GM12874 (cell line): Measurements from ENCODE around the gene FBXW11.

Experiments used
- CTCF ChIP-seq: IDR thresholded peaks from 2 replicates; pipeline ENCODE4 v1.5.1; 2011; ENCODE audit warnings: low read depth, mild to moderate bottlenecking, control low read depth, low read length, moderate library complexity; ENCODE audit not compliant: insufficient read depth

The FBXW11 gene

DNA sequence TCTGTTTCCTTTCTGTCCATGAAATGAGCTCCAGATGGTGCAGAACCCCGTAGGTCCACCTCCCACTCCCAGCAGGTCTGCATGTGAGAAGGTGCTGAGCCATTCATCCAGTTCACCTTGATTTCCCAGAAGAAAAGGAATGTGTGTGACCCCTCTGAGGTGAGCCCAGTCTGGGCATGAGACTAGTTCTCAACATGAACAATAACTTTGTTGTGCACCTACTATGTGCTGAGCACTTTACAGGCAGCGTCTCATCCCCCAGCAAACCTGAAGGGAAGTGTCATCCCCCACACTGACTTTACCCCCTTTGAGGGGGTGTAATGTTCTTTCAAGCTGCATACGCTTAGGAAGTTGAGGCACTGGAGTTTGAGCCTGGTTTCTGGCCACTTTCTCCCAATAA, 159.4 kb downstream of the FBXW11 start:
- TF ChIP-seq CTCF = no peak

DNA sequence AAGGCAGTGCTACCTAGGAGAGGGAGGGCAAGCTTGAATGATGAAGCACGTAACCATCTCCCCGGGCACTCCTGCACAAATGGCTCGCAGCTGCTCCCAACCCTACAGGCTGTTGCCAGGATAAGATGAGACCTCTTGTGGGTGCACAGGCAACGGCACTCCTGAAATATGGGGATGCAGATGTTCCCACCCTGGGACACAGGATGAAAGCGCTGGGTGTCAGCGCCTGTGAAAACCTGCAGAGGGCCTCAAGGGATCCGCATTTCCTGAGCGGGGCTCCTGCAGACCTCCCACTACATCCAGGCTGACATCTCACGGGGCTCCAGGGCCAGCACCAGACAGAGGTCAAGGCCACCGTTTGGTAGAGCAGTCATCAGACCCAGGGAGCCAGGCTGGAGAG, 160.1 kb downstream of the FBXW11 start:
- TF ChIP-seq CTCF = no peak

DNA sequence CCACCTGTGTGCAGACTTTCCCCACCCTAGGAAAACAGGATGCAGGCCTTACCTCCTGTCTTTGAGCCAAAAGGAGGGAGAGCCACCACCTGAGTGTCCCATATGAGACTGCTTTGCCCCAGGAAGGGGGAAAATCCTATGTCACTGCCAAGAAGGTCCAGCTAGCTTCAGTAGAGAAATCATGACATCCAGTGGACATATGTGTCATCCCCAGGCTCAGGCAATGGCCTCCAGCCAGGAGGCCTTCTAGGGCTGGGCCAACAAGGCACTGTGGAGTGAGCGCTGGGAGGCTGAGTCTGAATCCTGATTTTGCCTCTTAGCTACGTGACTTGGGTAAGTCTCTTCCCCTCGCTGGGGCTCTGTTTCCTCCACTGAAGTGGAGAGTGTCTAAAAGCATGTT, 160.6 kb downstream of the FBXW11 start:
- no peak for TF ChIP-seq CTCF

DNA sequence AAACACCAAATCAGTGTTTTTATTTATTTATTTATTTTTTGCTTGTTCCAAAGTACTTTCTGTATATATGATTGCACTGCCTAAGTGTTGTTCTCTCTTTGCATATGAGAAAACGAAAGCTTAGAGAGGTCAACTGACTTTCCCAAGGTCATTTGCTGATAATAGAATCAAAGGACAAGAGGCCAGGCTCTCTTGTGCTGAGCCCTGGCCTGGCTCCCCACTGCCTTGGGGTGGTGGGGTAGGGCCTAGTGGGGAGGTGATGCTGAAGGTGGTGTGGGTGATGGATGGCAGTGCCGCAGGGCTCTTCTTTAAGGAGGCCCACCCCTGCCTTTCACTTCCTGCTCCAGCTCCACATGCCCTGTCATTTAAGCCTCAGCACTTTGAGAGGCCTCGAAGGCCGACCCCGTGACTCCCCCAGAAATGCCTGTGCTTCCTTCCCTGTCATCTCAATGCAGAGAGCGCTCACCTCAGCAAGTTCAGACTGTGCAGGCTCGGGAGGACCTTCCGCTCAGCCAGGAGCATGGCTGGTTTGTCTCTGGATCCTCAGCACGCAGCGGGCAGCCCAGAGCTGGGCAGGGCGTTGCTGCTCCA, 161.3 kb downstream of the FBXW11 start:
- TF ChIP-seq CTCF = no peak

DNA sequence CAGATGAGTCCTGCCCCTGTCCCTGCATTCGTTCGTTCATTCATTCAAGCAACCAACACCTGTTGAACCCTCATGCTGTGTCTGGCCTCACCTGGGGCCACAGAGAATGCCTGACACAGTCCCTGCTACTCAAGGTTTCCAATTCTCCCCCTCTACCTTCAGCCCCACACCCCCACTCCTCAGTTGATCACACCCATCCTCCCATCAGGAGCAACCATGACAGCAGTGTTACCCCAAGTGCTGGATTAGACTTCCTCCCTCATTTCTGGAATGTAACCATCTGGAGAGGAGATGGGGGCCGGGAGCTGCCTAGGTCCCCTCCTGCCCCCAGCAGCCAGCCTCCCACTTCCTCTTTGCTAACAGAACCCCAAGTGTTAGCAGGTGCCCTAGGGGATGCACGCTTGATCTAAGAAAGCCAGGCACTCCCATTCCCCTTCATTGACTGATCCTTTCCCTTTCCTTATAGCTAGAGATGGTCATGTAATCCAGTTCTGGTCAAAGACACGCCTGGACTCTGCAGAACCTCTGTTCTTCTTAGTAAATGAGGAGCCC, 163.6 kb downstream of the FBXW11 start:
- TF ChIP-seq CTCF = no peak

- no peak for TF ChIP-seq CTCF
Observed at GRCh38 chr5:171841984-171842776, 164.3 kb downstream of the FBXW11 start.

- no peak for TF ChIP-seq CTCF
Observed at GRCh38 chr5:171840711-171841522, 165.5 kb downstream of the FBXW11 start.
